HepG2 (cell line): Measurements from ENCODE around the gene UAP1L1. TPM values are rescaled to one million over a fixed set of nuclear protein-coding genes. Genes with fewer than 3 reads are reported as not detected.
A peak's percentile ranks its signal among the peaks of the same experiment; 100 is the strongest.

Experiments used
- EEA1 ChIP-seq: sonication (generic); formaldehyde crosslinking; IDR thresholded peaks from 2 replicates; pipeline ENCODE4 v1.5.1; 2020; ENCODE audit warnings: mild to moderate bottlenecking, missing genetic modification reagents, borderline replicate concordance
- MED13 ChIP-seq: sonication (generic); formaldehyde crosslinking; IDR thresholded peaks from 2 replicates; pipeline ENCODE4 v1.5.0; 2020; ENCODE audit warnings: missing genetic modification reagents
- PLRG1 ChIP-seq: fragments of 450-650 bp; conservative IDR thresholded peaks from 2 replicates; pipeline ENCODE4 v1.6.1; 2016
- PPARG ChIP-seq: conservative IDR thresholded peaks from 2 replicates; pipeline ENCODE4 v1.6.1; 2016; ENCODE audit warnings: missing biosample characterization, missing genetic modification reagents
- YEATS2 ChIP-seq: sonication (generic); formaldehyde crosslinking; IDR thresholded peaks from 2 replicates; pipeline ENCODE4 v1.4.0; 2020; ENCODE audit warnings: missing genetic modification reagents, borderline replicate concordance
- ZBTB3 ChIP-seq: sonication (generic); formaldehyde crosslinking; IDR thresholded peaks from 2 replicates; pipeline ENCODE4 v1.4.0; 2020; ENCODE audit warnings: low read depth, mild to moderate bottlenecking, moderate library complexity, missing genetic modification reagents, borderline replicate concordance
- ZGPAT ChIP-seq: IDR thresholded peaks from 2 replicates; pipeline ENCODE4 v1.6.1; 2016; ENCODE audit warnings: mild to moderate bottlenecking
- ZNF24 ChIP-seq: fragments of 450-650 bp; IDR thresholded peaks from 2 replicates; pipeline ENCODE4 v1.6.1; 2017; ENCODE audit warnings: antibody characterized with exemption, mild to moderate bottlenecking
- ZNF263 ChIP-seq: sonication (generic); formaldehyde crosslinking; IDR thresholded peaks from 2 replicates; pipeline ENCODE4 v1.4.0; 2020; ENCODE audit warnings: missing genetic modification reagents
- ZNF83 ChIP-seq: sonication (generic); formaldehyde crosslinking; IDR thresholded peaks from 2 replicates; pipeline ENCODE4 v1.4.0; 2020; ENCODE audit warnings: missing genetic modification reagents, mild to moderate bottlenecking, borderline replicate concordance
- ZSCAN12 ChIP-seq: sonication (generic); formaldehyde crosslinking; IDR thresholded peaks from 2 replicates; pipeline ENCODE4 v1.9.0; 2021; ENCODE audit warnings: mild to moderate bottlenecking, missing genetic modification reagents
- ZSCAN20 ChIP-seq: sonication (generic); formaldehyde crosslinking; IDR thresholded peaks from 2 replicates; pipeline ENCODE4 v1.4.0; 2020; ENCODE audit warnings: missing genetic modification reagents, mild to moderate bottlenecking, borderline replicate concordance
- polyA plus RNA-seq, 8 experiments: library from polyadenylated mRNA; depleted of rRNA in 3 of 8; stranded (reverse) in 7 of 8; unstranded in 1 of 8; fragments of >200 nt; fragmentation: Illumina TruSeq in 4 of 8; extraction: Trizol in 4 of 8; gene quantifications; 2 replicates each; pipeline versions ENCODE4 v1.2.1 to v1.2.3, GENCODE V29; 2011 to 2016; ENCODE audit warnings: low read depth in 4 of 8, missing spikeins in 1 of 8, mixed read lengths in 1 of 8; ENCODE audit not compliant: insufficient read depth in 1 of 8
- total RNA-seq, 5 experiments: library from RNA; depleted of rRNA; stranded (reverse); fragments of >200 nt; fragmentation: Illumina TruSeq; extraction: Trizol; gene quantifications; 2 replicates each; pipeline ENCODE4 v1.2.3, GENCODE V29; 2016; ENCODE audit warnings: low read depth in 1 of 5
- TF ChIP-seq, protein P1 (sequence below): sonication (generic); formaldehyde crosslinking; IDR thresholded peaks from 2 replicates; pipeline ENCODE4 v1.5.1; 2020; ENCODE audit warnings: mild to moderate bottlenecking, missing genetic modification reagents, borderline replicate concordance
- TF ChIP-seq, protein P2 (sequence below): sonication (generic); formaldehyde crosslinking; IDR thresholded peaks from 2 replicates; pipeline ENCODE4 v1.4.0; 2020; ENCODE audit warnings: missing genetic modification reagents

The UAP1L1 gene
- total and polyA plus RNA-seq, 2 of the 13 experiments (the other 11 are each of a cell fraction or from before 2014, with no cell fraction given) = 5.4 to 6.4 TPM

- TF ChIP-seq, protein P1, sequence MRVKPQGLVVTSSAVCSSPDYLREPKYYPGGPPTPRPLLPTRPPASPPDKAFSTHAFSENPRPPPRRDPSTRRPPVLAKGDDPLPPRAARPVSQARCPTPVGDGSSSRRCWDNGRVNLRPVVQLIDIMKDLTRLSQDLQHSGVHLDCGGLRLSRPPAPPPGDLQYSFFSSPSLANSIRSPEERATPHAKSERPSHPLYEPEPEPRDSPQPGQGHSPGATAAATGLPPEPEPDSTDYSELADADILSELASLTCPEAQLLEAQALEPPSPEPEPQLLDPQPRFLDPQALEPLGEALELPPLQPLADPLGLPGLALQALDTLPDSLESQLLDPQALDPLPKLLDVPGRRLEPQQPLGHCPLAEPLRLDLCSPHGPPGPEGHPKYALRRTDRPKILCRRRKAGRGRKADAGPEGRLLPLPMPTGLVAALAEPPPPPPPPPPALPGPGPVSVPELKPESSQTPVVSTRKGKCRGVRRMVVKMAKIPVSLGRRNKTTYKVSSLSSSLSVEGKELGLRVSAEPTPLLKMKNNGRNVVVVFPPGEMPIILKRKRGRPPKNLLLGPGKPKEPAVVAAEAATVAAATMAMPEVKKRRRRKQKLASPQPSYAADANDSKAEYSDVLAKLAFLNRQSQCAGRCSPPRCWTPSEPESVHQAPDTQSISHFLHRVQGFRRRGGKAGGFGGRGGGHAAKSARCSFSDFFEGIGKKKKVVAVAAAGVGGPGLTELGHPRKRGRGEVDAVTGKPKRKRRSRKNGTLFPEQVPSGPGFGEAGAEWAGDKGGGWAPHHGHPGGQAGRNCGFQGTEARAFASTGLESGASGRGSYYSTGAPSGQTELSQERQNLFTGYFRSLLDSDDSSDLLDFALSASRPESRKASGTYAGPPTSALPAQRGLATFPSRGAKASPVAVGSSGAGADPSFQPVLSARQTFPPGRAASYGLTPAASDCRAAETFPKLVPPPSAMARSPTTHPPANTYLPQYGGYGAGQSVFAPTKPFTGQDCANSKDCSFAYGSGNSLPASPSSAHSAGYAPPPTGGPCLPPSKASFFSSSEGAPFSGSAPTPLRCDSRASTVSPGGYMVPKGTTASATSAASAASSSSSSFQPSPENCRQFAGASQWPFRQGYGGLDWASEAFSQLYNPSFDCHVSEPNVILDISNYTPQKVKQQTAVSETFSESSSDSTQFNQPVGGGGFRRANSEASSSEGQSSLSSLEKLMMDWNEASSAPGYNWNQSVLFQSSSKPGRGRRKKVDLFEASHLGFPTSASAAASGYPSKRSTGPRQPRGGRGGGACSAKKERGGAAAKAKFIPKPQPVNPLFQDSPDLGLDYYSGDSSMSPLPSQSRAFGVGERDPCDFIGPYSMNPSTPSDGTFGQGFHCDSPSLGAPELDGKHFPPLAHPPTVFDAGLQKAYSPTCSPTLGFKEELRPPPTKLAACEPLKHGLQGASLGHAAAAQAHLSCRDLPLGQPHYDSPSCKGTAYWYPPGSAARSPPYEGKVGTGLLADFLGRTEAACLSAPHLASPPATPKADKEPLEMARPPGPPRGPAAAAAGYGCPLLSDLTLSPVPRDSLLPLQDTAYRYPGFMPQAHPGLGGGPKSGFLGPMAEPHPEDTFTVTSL (CRISPR knock-in tag) = no peak
- TF ChIP-seq ZBTB3 (no peak), YEATS2 (CRISPR knock-in tag) (no peak; the same call in 1 of the 2 replicates), PPARG (CRISPR knock-in tag) (peak; percentile 42; the same call in 1 of the 2 replicates), EEA1 (CRISPR knock-in tag) (no peak), PLRG1 (no peak), ZNF263 (0 out of 2 replicates have a peak, but pooled peaks have one; percentile 20), MED13 (CRISPR knock-in tag) (peak; percentile 78), ZNF83 (CRISPR knock-in tag) (no peak), ZSCAN20 (CRISPR knock-in tag) (0 out of 2 replicates have a peak, but pooled peaks have one; percentile 42), ZNF24 (no peak), ZSCAN12 (0 out of 2 replicates have a peak, but pooled peaks have one; percentile 47), ZGPAT (peak; percentile 69)
- TF ChIP-seq, protein P2, sequence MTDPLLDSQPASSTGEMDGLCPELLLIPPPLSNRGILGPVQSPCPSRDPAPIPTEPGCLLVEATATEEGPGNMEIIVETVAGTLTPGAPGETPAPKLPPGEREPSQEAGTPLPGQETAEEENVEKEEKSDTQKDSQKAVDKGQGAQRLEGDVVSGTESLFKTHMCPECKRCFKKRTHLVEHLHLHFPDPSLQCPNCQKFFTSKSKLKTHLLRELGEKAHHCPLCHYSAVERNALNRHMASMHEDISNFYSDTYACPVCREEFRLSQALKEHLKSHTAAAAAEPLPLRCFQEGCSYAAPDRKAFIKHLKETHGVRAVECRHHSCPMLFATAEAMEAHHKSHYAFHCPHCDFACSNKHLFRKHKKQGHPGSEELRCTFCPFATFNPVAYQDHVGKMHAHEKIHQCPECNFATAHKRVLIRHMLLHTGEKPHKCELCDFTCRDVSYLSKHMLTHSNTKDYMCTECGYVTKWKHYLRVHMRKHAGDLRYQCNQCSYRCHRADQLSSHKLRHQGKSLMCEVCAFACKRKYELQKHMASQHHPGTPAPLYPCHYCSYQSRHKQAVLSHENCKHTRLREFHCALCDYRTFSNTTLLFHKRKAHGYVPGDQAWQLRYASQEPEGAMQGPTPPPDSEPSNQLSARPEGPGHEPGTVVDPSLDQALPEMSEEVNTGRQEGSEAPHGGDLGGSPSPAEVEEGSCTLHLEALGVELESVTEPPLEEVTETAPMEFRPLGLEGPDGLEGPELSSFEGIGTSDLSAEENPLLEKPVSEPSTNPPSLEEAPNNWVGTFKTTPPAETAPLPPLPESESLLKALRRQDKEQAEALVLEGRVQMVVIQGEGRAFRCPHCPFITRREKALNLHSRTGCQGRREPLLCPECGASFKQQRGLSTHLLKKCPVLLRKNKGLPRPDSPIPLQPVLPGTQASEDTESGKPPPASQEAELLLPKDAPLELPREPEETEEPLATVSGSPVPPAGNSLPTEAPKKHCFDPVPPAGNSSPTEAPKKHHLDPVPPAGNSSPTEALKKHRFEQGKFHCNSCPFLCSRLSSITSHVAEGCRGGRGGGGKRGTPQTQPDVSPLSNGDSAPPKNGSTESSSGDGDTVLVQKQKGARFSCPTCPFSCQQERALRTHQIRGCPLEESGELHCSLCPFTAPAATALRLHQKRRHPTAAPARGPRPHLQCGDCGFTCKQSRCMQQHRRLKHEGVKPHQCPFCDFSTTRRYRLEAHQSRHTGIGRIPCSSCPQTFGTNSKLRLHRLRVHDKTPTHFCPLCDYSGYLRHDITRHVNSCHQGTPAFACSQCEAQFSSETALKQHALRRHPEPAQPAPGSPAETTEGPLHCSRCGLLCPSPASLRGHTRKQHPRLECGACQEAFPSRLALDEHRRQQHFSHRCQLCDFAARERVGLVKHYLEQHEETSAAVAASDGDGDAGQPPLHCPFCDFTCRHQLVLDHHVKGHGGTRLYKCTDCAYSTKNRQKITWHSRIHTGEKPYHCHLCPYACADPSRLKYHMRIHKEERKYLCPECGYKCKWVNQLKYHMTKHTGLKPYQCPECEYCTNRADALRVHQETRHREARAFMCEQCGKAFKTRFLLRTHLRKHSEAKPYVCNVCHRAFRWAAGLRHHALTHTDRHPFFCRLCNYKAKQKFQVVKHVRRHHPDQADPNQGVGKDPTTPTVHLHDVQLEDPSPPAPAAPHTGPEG (CRISPR knock-in tag) = 0 out of 2 replicates have a peak, but pooled peaks have one; percentile 48
These were observed 23.1 kb upstream of the UAP1L1 start, which contains the start of gene ENTPD2 (continued) for GRCh38 chr9:137053944-137054931.
